Measurements from ENCODE around the gene TRPM2. TPM values are rescaled to one million over a fixed set of nuclear protein-coding genes. Genes with fewer than 3 reads are reported as not detected.
"Not testable (repeated sequence)": the region's sequence is repeated elsewhere in the genome, so short reads cannot be mapped to it uniquely, and the experiment has no call there.

TRPM2 gene
- total RNA-seq, 1 donor from 2014 or later: 1.9 TPM

- no peak for DNase-seq
- intact Hi-C loops (cut with DNase I): loop anchor here (10.0 kb wide), 1 partner anchor 123 kb away; the partner anchor contains the start of gene TRPM2
- ATAC-seq (ENCODE audit: poor library complexity): peak; percentile 38
Observed at GRCh38 chr21:44478124-44478800, 124.8 kb downstream of the TRPM2 start.

GRCh38 chr21:44478801-44479167 is 125.4 kb downstream of the TRPM2 start:
- no peak for ATAC-seq (ENCODE audit: poor library complexity)
- intact Hi-C loops (cut with DNase I): loop anchor here (10.0 kb wide), 1 partner anchor 124 kb away; the partner anchor contains the start of gene TRPM2

GRCh38 chr21:44479556-44480199 is 126.3 kb downstream of the TRPM2 start:
- peak; percentile 68 for DNase-seq
- ATAC-seq (ENCODE audit: poor library complexity): not testable (repeated sequence)
- intact Hi-C loops (cut with DNase I): loop anchor here (10.0 kb wide), 1 partner anchor 125 kb away; the partner anchor contains the start of gene TRPM2

More at GRCh38 chr21:44478801-44479167, 125.4 kb downstream of the TRPM2 start:
- no peak for DNase-seq

GRCh38 chr21:44480200-44481053 is 127.0 kb downstream of the TRPM2 start:
- intact Hi-C loops (cut with DNase I): no loop called here
- DNase-seq (no peak), ATAC-seq (ENCODE audit: poor library complexity) (no peak)

GRCh38 chr21:44482581-44483287 is 129.3 kb downstream of the TRPM2 start:
- intact Hi-C loops (cut with DNase I): no loop called here
- no peak for DNase-seq
- ATAC-seq (ENCODE audit: poor library complexity): no peak

GRCh38 chr21:44483288-44484237 is 130.1 kb downstream of the TRPM2 start:
- DNase-seq (no peak), ATAC-seq (ENCODE audit: poor library complexity) (no peak)
- intact Hi-C loops (cut with DNase I): no loop called here

- intact Hi-C loops (cut with DNase I): no loop called here
- ATAC-seq (ENCODE audit: poor library complexity) (no peak), DNase-seq (no peak)
Observed at GRCh38 chr21:44484498-44485253, 131.3 kb downstream of the TRPM2 start.

GRCh38 chr21:44485254-44485793 is 131.9 kb downstream of the TRPM2 start:
- DNase-seq (peak; percentile 55), ATAC-seq (ENCODE audit: poor library complexity) (peak; percentile 76)
- intact Hi-C loops (cut with DNase I): no loop called here

GRCh38 chr21:44485796-44486195 is 132.4 kb downstream of the TRPM2 start:
- intact Hi-C loops (cut with DNase I): no loop called here
- ATAC-seq (ENCODE audit: poor library complexity) (no peak), DNase-seq (no peak)

- intact Hi-C loops (cut with DNase I): no loop called here
- ATAC-seq (ENCODE audit: poor library complexity) (no peak), DNase-seq (no peak)
Observed at GRCh38 chr21:44486302-44486701, 132.9 kb downstream of the TRPM2 start.

GRCh38 chr21:44487831-44488230 is 134.4 kb downstream of the TRPM2 start:
- intact Hi-C loops (cut with DNase I): no loop called here
- ATAC-seq (ENCODE audit: poor library complexity): no peak
- no peak for DNase-seq

GRCh38 chr21:44489962-44490361 is 136.5 kb downstream of the TRPM2 start:
- ATAC-seq (ENCODE audit: poor library complexity) (no peak), DNase-seq (no peak)
- intact Hi-C loops (cut with DNase I): no loop called here

GRCh38 chr21:44490405-44490804 is 137.0 kb downstream of the TRPM2 start:
- intact Hi-C loops (cut with DNase I): no loop called here
- ATAC-seq (ENCODE audit: poor library complexity): no peak
- no peak for DNase-seq

GRCh38 chr21:44490816-44491215 is 137.4 kb downstream of the TRPM2 start:
- intact Hi-C loops (cut with DNase I): no loop called here
- ATAC-seq (ENCODE audit: poor library complexity): no peak
- no peak for DNase-seq

All from Right ventricle myocardium superior (tissue), 1 donor.